ENCODE results near the gene DCLRE1A.
A peak's percentile ranks its signal among the peaks of the same experiment; 100 is the strongest.

Gene DCLRE1A

GRCh38 chr10:113788604-113789083 lies 65.2 kb downstream of the DCLRE1A start:
- peak; percentile 97 for DNase-seq (ENCODE audit: low read depth)

Measured in iris pigment epithelial cell (primary cell).